K562 treated with DMSO at 1 percent for 12 hours (cell line): ENCODE results near the gene TMEM150C. TPM values are rescaled to one million over a fixed set of nuclear protein-coding genes. Genes with fewer than 3 reads are reported as not detected.

Experiments used
- total RNA-seq: library from RNA; unstranded; fragments of 300-600 nt; gene quantifications from 2 replicates; pipeline ENCODE4 v1.2.3, GENCODE V29; 2022; ENCODE audit not compliant: insufficient read depth

The TMEM150C gene
- total RNA-seq: not detected in 2 replicates

DNA sequence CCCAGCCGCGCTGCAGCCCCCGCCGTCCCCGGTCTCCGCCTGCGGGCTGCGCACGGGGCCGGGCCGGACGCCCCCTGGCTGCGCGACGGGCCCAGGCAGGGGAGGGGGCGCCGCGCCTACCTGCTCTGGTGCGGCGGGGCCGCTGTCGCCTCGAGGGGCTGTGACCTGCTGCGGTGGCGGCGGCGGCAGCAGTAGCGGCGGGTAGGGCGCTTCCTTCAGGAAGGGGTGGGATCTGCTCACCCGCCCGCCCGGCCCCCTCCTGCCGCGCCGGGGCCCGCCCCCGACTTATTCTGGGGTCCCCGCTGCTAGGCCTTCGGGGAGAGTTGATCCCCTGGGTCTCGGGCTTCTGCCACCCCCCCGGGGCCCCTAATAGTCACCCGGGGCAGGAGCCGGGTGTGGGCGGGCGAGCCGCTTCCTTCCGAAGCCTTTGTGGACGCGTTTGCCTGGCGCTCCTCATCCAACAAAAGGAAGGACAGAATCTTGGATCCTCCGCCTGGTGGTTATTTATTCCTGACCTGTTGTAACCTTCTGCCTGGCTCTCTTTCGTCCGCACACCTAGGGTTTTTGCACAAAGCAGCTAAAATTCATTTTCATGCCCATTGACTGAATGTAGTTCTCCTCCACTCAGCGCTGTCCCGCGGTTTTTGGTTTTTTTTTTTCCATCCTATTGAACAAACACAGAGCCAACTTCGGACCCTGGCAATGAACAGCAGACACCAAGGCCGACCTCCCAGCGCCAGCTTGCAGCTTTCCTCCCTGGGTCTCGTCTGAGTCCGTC lies at the start of gene TMEM150C:
TSS of gene TMEM150C (minus strand) at position 203 of the 778 bp plus-strand sequence. CDS start 57,331 bp downstream, outside the sequence.

Other genes starting within 250 kb of the TMEM150C start
- 80.7 and 132 TPM in 2 replicates for gene HNRNPD, start 188.0 kb downstream of the TMEM150C start, total RNA-seq
- gene HNRNPDL, start 131.5 kb downstream of the TMEM150C start, total RNA-seq: 38.2 and 92.2 TPM in 2 replicates
- gene ENOPH1, start 131.4 kb downstream of the TMEM150C start, total RNA-seq: 22.9 and 30.0 TPM in 2 replicates
- gene SCD5, start 236.8 kb upstream of the TMEM150C start, total RNA-seq: not detected in 2 replicates